B cell (primary cell): ENCODE measurements around the gene ERGIC1. TPM values are rescaled to one million over a fixed set of nuclear protein-coding genes. Genes with fewer than 3 reads are reported as not detected.

Experiments
- ATAC-seq: fragments of 200-7000 bp; cut with Tn5 transposase; one replicate; pipeline ENCODE4 v1.10.0; 2021; ENCODE audit warnings: low read depth, mild to moderate bottlenecking, moderate number of reproducible peaks, moderate library complexity
- CTCF ChIA-PET: fragments of 350-600 bp; sonication (Branson Sonifier 250); formaldehyde crosslinking; loops from one replicate; lab custom pipeline; 2021; ENCODE audit warnings: antibody characterized with exemption, inconsistent platforms; lab: Charles Lee
- POLR2A ChIA-PET: fragments of 350-600 bp; sonication (Branson Sonifier 250); formaldehyde crosslinking; loops from one replicate; lab custom pipeline; 2021; ENCODE audit warnings: antibody characterized with exemption; lab: Charles Lee
- DNase-seq: peaks from one replicate; pipeline ENCODE4 v3.0.0; 2013
- H2AFZ ChIP-seq: 2 replicates; pipeline ENCODE4 v1.6.1; 2012; ENCODE audit warnings: mild to moderate bottlenecking, low read depth, low read length; ENCODE audit not compliant: insufficient read depth, poor library complexity, severe bottlenecking
- H3K27ac ChIP-seq, 2 donors: 1 replicate in 1 of 2; 2 replicates in 1 of 2; pipeline ENCODE4 v1.5.1; 2012 to 2013; ENCODE audit warnings: low read length in 2 of 2, mild to moderate bottlenecking in 2 of 2, moderate library complexity in 1 of 2
- H3K27me3 ChIP-seq, 4 experiments: fragments of 200-600 bp in 1 of 4; sonication (generic) in 1 of 4; replicated peaks in 1 of 4; 1 replicate in 2 of 4; 2 replicates in 2 of 4; pipeline versions ENCODE4 v1.6.1 to v1.7.0; 2013 to 2016; ENCODE audit warnings: low read length in 3 of 4, mild to moderate bottlenecking in 2 of 4, mixed read lengths in 1 of 4, moderate library complexity in 1 of 4; ENCODE audit not compliant: insufficient read depth in 4 of 4, control insufficient read depth in 3 of 4; ENCODE audit errors: control extremely low read depth in 1 of 4
- H3K36me3 ChIP-seq, 2 experiments: replicated peaks in 1 of 2; 1 replicate in 1 of 2; 2 replicates in 1 of 2; pipeline versions ENCODE4 v1.6.1 to v1.7.1; 2013; ENCODE audit warnings: low read length in 1 of 2; ENCODE audit not compliant: insufficient read depth in 2 of 2, control insufficient read depth in 1 of 2; ENCODE audit errors: control extremely low read depth in 1 of 2, extremely low read depth in 1 of 2
- H3K4me1 ChIP-seq, 2 donors: fragments of 200-600 bp in 1 of 2; sonication (generic) in 1 of 2; 1 replicate in 1 of 2; 2 replicates in 1 of 2; pipeline versions ENCODE4 v1.5.1 to v1.6.1; 2013 to 2017; ENCODE audit warnings: low read length in 2 of 2; ENCODE audit not compliant: control insufficient read depth in 2 of 2, insufficient read depth in 2 of 2
- H3K4me2 ChIP-seq: replicated peaks from 2 replicates; pipeline ENCODE3; 2012; ENCODE audit warnings: mild to moderate bottlenecking, low read depth, low read length; ENCODE audit not compliant: poor library complexity, severe bottlenecking
- H3K4me3 ChIP-seq, 5 experiments: fragments of 200-600 bp in 1 of 5; sonication (generic) in 1 of 5; 1 replicate in 3 of 5; 2 replicates in 2 of 5; pipeline versions ENCODE4 v1.5.1 to v1.7.0; 2011 to 2016; ENCODE audit warnings: low read length in 4 of 5, mild to moderate bottlenecking in 4 of 5, low read depth in 2 of 5, control low read depth in 1 of 5, moderate library complexity in 1 of 5; ENCODE audit not compliant: insufficient read depth in 1 of 5; ENCODE audit errors: control extremely low read depth in 1 of 5, extremely low read depth in 1 of 5
- H3K79me2 ChIP-seq: fragments of 200-600 bp; sonication (generic); one replicate; pipeline ENCODE4 v1.6.0; 2016; ENCODE audit warnings: low read length; ENCODE audit not compliant: control insufficient read depth, insufficient read depth
- H3K9ac ChIP-seq: fragments of 200-600 bp; sonication (generic); 2 replicates; pipeline ENCODE4 v1.6.1; 2017; ENCODE audit warnings: mild to moderate bottlenecking, low read length, moderate library complexity
- H3K9me3 ChIP-seq, 3 donors: one replicate each; pipeline versions ENCODE4 v1.6.1 to v1.7.1; 2013; ENCODE audit warnings: low read length in 2 of 3; ENCODE audit not compliant: control insufficient read depth in 2 of 3, insufficient read depth in 1 of 3; ENCODE audit errors: control extremely low read depth in 1 of 3
- H4K20me1 ChIP-seq: 2 replicates; pipeline ENCODE4 v1.6.0; 2012; ENCODE audit warnings: mild to moderate bottlenecking, low read length; ENCODE audit not compliant: insufficient read depth, control insufficient read depth, poor library complexity, severe bottlenecking
- H3K27ac Mint-ChIP-seq: one replicate; pipeline ENCODE4 v1.8.0; 2021; ENCODE audit warnings: mixed read lengths
- H3K27me3 Mint-ChIP-seq: one replicate; pipeline ENCODE4 v1.8.0; 2021; ENCODE audit warnings: mixed read lengths
- H3K4me1 Mint-ChIP-seq: one replicate; pipeline ENCODE4 v1.8.0; 2021; ENCODE audit warnings: mixed read lengths
- H3K4me3 Mint-ChIP-seq: one replicate; pipeline ENCODE4 v1.8.0; 2021; ENCODE audit warnings: mixed read lengths
- H3K9me3 Mint-ChIP-seq: one replicate; pipeline ENCODE4 v1.8.0; 2022; ENCODE audit warnings: mixed read lengths; ENCODE audit not compliant: insufficient read depth
- CTCF ChIP-seq: fragments of 200-600 bp; IDR thresholded peaks from one replicate; pipeline ENCODE4 v1.8.0; 2022; ENCODE audit warnings: antibody characterized with exemption, mild to moderate bottlenecking
- EZH2 ChIP-seq: IDR thresholded peaks from 2 replicates; pipeline ENCODE4 v1.6.1; 2012; ENCODE audit warnings: borderline replicate concordance, low read depth, mild to moderate bottlenecking, moderate library complexity, low read length; ENCODE audit not compliant: insufficient read depth, poor library complexity, severe bottlenecking
- WGBS: methylation state at CpG from one replicate; pipeline ENCODE4 v1.1.5; 2013; ENCODE audit warnings: missing lambda C conversion rate; ENCODE audit not compliant: insufficient coverage; 5-methylcytosine and 5-hydroxymethylcytosine counted together
- intact Hi-C: fragments of 100-400 bp; cut with micrococcal nuclease; formaldehyde crosslinking; loops from one replicate; pipeline ENCODE4 v1.10.0; 2022
- polyA minus RNA-seq: library from RNA; depleted of rRNA, polyadenylated mRNA; stranded (reverse); fragments of >200 nt; gene quantifications from 2 replicates; pipeline ENCODE4 v1.2.3, GENCODE V29; 2012
- polyA plus RNA-seq: library from polyadenylated mRNA; depleted of rRNA; stranded (reverse); fragments of >200 nt; gene quantifications from 2 replicates; pipeline ENCODE4 v1.2.3, GENCODE V29; 2012
- total RNA-seq, 2 donors: library from RNA; stranded (reverse); fragments of 120-200 nt in 1 of 2; gene quantifications; 1 replicate in 1 of 2; 2 replicates in 1 of 2; pipeline versions ENCODE4 v1.2.3 to v1.2.4, GENCODE V29; 2013 to 2022

Gene ERGIC1
- total RNA-seq, result 132 and 140 TPM in 2 replicates
- total RNA-seq (2013), result 73.3 TPM
- 72.4 and 86.3 TPM in 2 replicates for polyA plus RNA-seq
- polyA minus RNA-seq, result 99.4 and 147 TPM in 2 replicates

- H3K4me1 ChIP-seq, result peaks cover 42 to 52% of the 10 kb centered on the region in 2 donors
- DNase-seq (peak; percentile 86), ATAC-seq (peak; percentile 74)
- H3K27me3 ChIP-seq, result no peaks in the 10 kb centered on the region
- Mint-ChIP-seq H3K27me3 (no peaks in the 10 kb centered on the region), H3K9me3 (no peaks in the 10 kb centered on the region), H3K4me1 (peaks cover 48% of the 10 kb centered on the region), H3K4me3 (peak within 1 kb of the TSS; percentile 90), H3K27ac (peak within 1 kb of the TSS; percentile 96)
- peak within 1 kb of the TSS; percentile 73 for H2AFZ ChIP-seq
- peak within 1 kb of the TSS; percentile 87 for H3K9ac ChIP-seq
- no peaks in the 10 kb centered on the region for H4K20me1 ChIP-seq
- intact Hi-C loops, result loop anchor here (1.0 to 5.0 kb wide), 6 partner anchors 27 to 311 kb away; partner anchors contain the start of genes BNIP1, CREBRF and RPL26L1
- no peaks in the 10 kb centered on the region for H3K9me3 ChIP-seq
- peak within 1 kb of the TSS; percentile 93 for H3K4me2 ChIP-seq
- H3K27ac ChIP-seq, result peak within 1 kb of the TSS; percentile 95 to 98
- peak within 1 kb of the TSS; percentile 62 to 90 (median 69) for H3K4me3 ChIP-seq
- ChIA-PET POLR2A (interaction anchor here (0.6 to 5.5 kb wide), 2 partner anchors 44 to 63 kb away, joined by 5 to 52 read pairs; partner anchors contain the start of gene DUSP1), CTCF (interaction anchor here (0.6 to 7.4 kb wide), 2 partner anchors 56 to 63 kb away, joined by 3 to 60 read pairs; partner anchors contain the start of gene DUSP1)
- H3K36me3 ChIP-seq, result peaks cover 0 to 9% of the 10 kb centered on the region in 2 experiments
- 5% methylated on average over 41 of the region's 53 CpGs for WGBS
- TF ChIP-seq CTCF, result no peak
- TF ChIP-seq EZH2, result no peak
- H3K79me2 ChIP-seq, result peaks cover 47% of the 10 kb centered on the region
Observed at GRCh38 chr5:172833686-172834414, at the start of gene ERGIC1. Gene ERGIC1, plus strand, starts transcription at chr5:172834251. Its CDS starts 163 bp downstream, at chr5:172834414.
